HepG2 (cell line): ENCODE measurements around the gene CEP104. TPM values are rescaled to one million over a fixed set of nuclear protein-coding genes. Genes with fewer than 3 reads are reported as not detected.
A peak's percentile ranks its signal among the peaks of the same experiment; 100 is the strongest.

Source experiments
- ELF4 ChIP-seq: sonication (generic); formaldehyde crosslinking; IDR thresholded peaks from 2 replicates; pipeline ENCODE4 v1.5.0; 2020; ENCODE audit warnings: missing genetic modification reagents, mild to moderate bottlenecking, moderate library complexity, borderline replicate concordance
- FOSL2 ChIP-seq: sonication (generic); formaldehyde crosslinking; IDR thresholded peaks from 2 replicates; pipeline ENCODE4 v1.4.0; 2020; ENCODE audit warnings: missing genetic modification reagents
- MAZ ChIP-seq, 2 experiments: sonication (generic) in 1 of 2; formaldehyde crosslinking in 1 of 2; IDR thresholded peaks; 2 replicates each; pipeline versions ENCODE4 v1.5.0 to v1.6.1; 2012 to 2020; ENCODE audit warnings: low read depth in 2 of 2, mild to moderate bottlenecking in 2 of 2, borderline replicate concordance in 1 of 2, improper control_type of control experiment in 1 of 2, low read length in 1 of 2, missing genetic modification reagents in 1 of 2, moderate library complexity in 1 of 2
- MIER3 ChIP-seq: IDR thresholded peaks from 2 replicates; pipeline ENCODE4 v1.6.1; 2016; ENCODE audit warnings: missing compliant biosample characterization, borderline replicate concordance
- NFATC3 ChIP-seq: sonication (generic); formaldehyde crosslinking; IDR thresholded peaks from 2 replicates; pipeline ENCODE4 v1.5.1; 2020; ENCODE audit warnings: mild to moderate bottlenecking, missing genetic modification reagents
- ZFAT ChIP-seq: sonication (generic); formaldehyde crosslinking; conservative IDR thresholded peaks from 2 replicates; pipeline ENCODE4 v1.8.1; 2023; ENCODE audit warnings: missing genetic modification reagents, inconsistent platforms
- ZNF547 ChIP-seq: sonication (generic); formaldehyde crosslinking; IDR thresholded peaks from 2 replicates; pipeline ENCODE4 v1.5.1; 2020; ENCODE audit warnings: mild to moderate bottlenecking, missing genetic modification reagents
- ZNF556 ChIP-seq: sonication (generic); formaldehyde crosslinking; IDR thresholded peaks from 2 replicates; pipeline ENCODE4 v1.4.0; 2020; ENCODE audit warnings: mild to moderate bottlenecking, missing genetic modification reagents, borderline replicate concordance
- ZNF563 ChIP-seq: sonication (generic); formaldehyde crosslinking; IDR thresholded peaks from 2 replicates; pipeline ENCODE4 v1.8.0; 2022; ENCODE audit warnings: mild to moderate bottlenecking, moderate library complexity, missing genetic modification reagents
- ZNF564 ChIP-seq: sonication (generic); formaldehyde crosslinking; IDR thresholded peaks from 2 replicates; pipeline ENCODE4 v1.8.1; 2023; ENCODE audit warnings: mild to moderate bottlenecking, missing genetic modification reagents
- ZNF569 ChIP-seq: sonication (generic); formaldehyde crosslinking; IDR thresholded peaks from 2 replicates; pipeline ENCODE4 v1.5.0; 2020; ENCODE audit warnings: mild to moderate bottlenecking, missing genetic modification reagents, moderate library complexity, borderline replicate concordance
- polyA plus RNA-seq, 8 experiments: library from polyadenylated mRNA; depleted of rRNA in 3 of 8; stranded (reverse) in 7 of 8; unstranded in 1 of 8; fragments of >200 nt; fragmentation: Illumina TruSeq in 4 of 8; extraction: Trizol in 4 of 8; gene quantifications; 2 replicates each; pipeline versions ENCODE4 v1.2.1 to v1.2.3, GENCODE V29; 2011 to 2016; ENCODE audit warnings: low read depth in 4 of 8, missing spikeins in 1 of 8, mixed read lengths in 1 of 8; ENCODE audit not compliant: insufficient read depth in 1 of 8
- total RNA-seq, 5 experiments: library from RNA; depleted of rRNA; stranded (reverse); fragments of >200 nt; fragmentation: Illumina TruSeq; extraction: Trizol; gene quantifications; 2 replicates each; pipeline ENCODE4 v1.2.3, GENCODE V29; 2016; ENCODE audit warnings: low read depth in 1 of 5
- TF ChIP-seq, protein P1 (sequence below): sonication (generic); formaldehyde crosslinking; IDR thresholded peaks from 2 replicates; pipeline ENCODE4 v1.5.0; 2020; ENCODE audit warnings: missing genetic modification reagents
- TF ChIP-seq, protein P2 (sequence below): sonication (generic); formaldehyde crosslinking; IDR thresholded peaks from 2 replicates; pipeline ENCODE4 v1.8.1; 2023; ENCODE audit warnings: mild to moderate bottlenecking, inconsistent platforms, moderate library complexity, missing genetic modification reagents, borderline replicate concordance
- TF ChIP-seq, protein P3 (sequence below): sonication (generic); formaldehyde crosslinking; IDR thresholded peaks from 2 replicates; pipeline ENCODE4 v1.5.1; 2020; ENCODE audit warnings: mild to moderate bottlenecking, missing genetic modification reagents, borderline replicate concordance
- TF ChIP-seq, protein P4 (sequence below): sonication (generic); formaldehyde crosslinking; IDR thresholded peaks from 2 replicates; pipeline ENCODE4 v1.5.1; 2020; ENCODE audit warnings: mild to moderate bottlenecking, missing genetic modification reagents, moderate library complexity

Gene CEP104
- total and polyA plus RNA-seq, 2 of the 13 experiments (the other 11 are each of a cell fraction or from before 2014, with no cell fraction given) = 20.4 to 30.1 TPM

- TF ChIP-seq, protein P1, sequence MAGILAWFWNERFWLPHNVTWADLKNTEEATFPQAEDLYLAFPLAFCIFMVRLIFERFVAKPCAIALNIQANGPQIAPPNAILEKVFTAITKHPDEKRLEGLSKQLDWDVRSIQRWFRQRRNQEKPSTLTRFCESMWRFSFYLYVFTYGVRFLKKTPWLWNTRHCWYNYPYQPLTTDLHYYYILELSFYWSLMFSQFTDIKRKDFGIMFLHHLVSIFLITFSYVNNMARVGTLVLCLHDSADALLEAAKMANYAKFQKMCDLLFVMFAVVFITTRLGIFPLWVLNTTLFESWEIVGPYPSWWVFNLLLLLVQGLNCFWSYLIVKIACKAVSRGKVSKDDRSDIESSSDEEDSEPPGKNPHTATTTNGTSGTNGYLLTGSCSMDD (CRISPR knock-in tag) = no peak
- peak; percentile 39; the same call in 1 of the 2 replicates for TF ChIP-seq MIER3
- TF ChIP-seq MAZ (IDR thresholded peaks at IDR 0.05; ENCODE audit: borderline replicate concordance, low read depth, low read length) = peak; percentile 43; the same call in 1 of the 2 replicates
- peak; percentile 78 for TF ChIP-seq MAZ (CRISPR knock-in tag; IDR thresholded peaks at IDR 0.05; ENCODE audit: low read depth)
- peak; percentile 53 for TF ChIP-seq FOSL2 (CRISPR knock-in tag)
- TF ChIP-seq, protein P2, sequence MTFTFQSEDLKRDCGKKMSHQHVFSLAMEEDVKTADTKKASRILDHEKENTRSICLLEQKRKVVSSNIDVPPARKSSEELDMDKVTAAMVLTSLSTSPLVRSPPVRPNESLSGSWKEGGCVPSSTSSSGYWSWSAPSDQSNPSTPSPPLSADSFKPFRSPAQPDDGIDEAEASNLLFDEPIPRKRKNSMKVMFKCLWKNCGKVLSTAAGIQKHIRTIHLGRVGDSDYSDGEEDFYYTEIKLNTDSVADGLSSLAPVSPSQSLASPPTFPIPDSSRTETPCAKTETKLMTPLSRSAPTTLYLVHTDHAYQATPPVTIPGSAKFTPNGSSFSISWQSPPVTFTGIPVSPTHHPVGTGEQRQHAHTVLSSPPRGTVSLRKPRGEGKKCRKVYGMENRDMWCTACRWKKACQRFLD (CRISPR knock-in tag) = no peak
- no peak for TF ChIP-seq ZNF556 (CRISPR knock-in tag)
- no peak for TF ChIP-seq NFATC3
- peak; percentile 73; the same call in 1 of the 2 replicates for TF ChIP-seq ZNF547 (CRISPR knock-in tag)
- TF ChIP-seq ZNF569 (CRISPR knock-in tag) = no peak
- TF ChIP-seq, protein P3, sequence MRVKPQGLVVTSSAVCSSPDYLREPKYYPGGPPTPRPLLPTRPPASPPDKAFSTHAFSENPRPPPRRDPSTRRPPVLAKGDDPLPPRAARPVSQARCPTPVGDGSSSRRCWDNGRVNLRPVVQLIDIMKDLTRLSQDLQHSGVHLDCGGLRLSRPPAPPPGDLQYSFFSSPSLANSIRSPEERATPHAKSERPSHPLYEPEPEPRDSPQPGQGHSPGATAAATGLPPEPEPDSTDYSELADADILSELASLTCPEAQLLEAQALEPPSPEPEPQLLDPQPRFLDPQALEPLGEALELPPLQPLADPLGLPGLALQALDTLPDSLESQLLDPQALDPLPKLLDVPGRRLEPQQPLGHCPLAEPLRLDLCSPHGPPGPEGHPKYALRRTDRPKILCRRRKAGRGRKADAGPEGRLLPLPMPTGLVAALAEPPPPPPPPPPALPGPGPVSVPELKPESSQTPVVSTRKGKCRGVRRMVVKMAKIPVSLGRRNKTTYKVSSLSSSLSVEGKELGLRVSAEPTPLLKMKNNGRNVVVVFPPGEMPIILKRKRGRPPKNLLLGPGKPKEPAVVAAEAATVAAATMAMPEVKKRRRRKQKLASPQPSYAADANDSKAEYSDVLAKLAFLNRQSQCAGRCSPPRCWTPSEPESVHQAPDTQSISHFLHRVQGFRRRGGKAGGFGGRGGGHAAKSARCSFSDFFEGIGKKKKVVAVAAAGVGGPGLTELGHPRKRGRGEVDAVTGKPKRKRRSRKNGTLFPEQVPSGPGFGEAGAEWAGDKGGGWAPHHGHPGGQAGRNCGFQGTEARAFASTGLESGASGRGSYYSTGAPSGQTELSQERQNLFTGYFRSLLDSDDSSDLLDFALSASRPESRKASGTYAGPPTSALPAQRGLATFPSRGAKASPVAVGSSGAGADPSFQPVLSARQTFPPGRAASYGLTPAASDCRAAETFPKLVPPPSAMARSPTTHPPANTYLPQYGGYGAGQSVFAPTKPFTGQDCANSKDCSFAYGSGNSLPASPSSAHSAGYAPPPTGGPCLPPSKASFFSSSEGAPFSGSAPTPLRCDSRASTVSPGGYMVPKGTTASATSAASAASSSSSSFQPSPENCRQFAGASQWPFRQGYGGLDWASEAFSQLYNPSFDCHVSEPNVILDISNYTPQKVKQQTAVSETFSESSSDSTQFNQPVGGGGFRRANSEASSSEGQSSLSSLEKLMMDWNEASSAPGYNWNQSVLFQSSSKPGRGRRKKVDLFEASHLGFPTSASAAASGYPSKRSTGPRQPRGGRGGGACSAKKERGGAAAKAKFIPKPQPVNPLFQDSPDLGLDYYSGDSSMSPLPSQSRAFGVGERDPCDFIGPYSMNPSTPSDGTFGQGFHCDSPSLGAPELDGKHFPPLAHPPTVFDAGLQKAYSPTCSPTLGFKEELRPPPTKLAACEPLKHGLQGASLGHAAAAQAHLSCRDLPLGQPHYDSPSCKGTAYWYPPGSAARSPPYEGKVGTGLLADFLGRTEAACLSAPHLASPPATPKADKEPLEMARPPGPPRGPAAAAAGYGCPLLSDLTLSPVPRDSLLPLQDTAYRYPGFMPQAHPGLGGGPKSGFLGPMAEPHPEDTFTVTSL (CRISPR knock-in tag) = no peak
- peak; percentile 59; the same call in 1 of the 2 replicates for TF ChIP-seq ELF4 (CRISPR knock-in tag)
- 0 out of 2 replicates have a peak, but pooled peaks have one; percentile 50 for TF ChIP-seq ZNF564 (CRISPR knock-in tag)
- TF ChIP-seq, protein P4, sequence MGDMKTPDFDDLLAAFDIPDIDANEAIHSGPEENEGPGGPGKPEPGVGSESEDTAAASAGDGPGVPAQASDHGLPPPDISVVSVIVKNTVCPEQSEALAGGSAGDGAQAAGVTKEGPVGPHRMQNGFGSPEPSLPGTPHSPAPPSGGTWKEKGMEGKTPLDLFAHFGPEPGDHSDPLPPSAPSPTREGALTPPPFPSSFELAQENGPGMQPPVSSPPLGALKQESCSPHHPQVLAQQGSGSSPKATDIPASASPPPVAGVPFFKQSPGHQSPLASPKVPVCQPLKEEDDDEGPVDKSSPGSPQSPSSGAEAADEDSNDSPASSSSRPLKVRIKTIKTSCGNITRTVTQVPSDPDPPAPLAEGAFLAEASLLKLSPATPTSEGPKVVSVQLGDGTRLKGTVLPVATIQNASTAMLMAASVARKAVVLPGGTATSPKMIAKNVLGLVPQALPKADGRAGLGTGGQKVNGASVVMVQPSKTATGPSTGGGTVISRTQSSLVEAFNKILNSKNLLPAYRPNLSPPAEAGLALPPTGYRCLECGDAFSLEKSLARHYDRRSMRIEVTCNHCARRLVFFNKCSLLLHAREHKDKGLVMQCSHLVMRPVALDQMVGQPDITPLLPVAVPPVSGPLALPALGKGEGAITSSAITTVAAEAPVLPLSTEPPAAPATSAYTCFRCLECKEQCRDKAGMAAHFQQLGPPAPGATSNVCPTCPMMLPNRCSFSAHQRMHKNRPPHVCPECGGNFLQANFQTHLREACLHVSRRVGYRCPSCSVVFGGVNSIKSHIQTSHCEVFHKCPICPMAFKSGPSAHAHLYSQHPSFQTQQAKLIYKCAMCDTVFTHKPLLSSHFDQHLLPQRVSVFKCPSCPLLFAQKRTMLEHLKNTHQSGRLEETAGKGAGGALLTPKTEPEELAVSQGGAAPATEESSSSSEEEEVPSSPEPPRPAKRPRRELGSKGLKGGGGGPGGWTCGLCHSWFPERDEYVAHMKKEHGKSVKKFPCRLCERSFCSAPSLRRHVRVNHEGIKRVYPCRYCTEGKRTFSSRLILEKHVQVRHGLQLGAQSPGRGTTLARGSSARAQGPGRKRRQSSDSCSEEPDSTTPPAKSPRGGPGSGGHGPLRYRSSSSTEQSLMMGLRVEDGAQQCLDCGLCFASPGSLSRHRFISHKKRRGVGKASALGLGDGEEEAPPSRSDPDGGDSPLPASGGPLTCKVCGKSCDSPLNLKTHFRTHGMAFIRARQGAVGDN (CRISPR knock-in tag) = peak; percentile 91
- TF ChIP-seq ZFAT (CRISPR knock-in tag) = no peak
- TF ChIP-seq ZNF563 (CRISPR knock-in tag) = peak; percentile 35
These were observed at the start of gene CEP104, which contains the start of gene DFFB (continued) for GRCh38 chr1:3856923-3857790.
